D721Med (cell line): ENCODE measurements around the gene HIVEP3.

ENCODE experiments used
- DNase-seq: peaks from one replicate; pipeline ENCODE4 v3.0.0; 2011; ENCODE audit warnings: low spot score; ENCODE audit not compliant: insufficient read length
- FAIRE-seq: peaks from 2 replicates; lab custom pipeline; 2011; peaks lifted over from hg19 to GRCh38; lab: Jason Lieb, UNC
- TF ChIP-seq, protein P1 (sequence below): IDR thresholded peaks from 2 replicates; pipeline ENCODE4 v1.5.1; 2012; ENCODE audit warnings: mild to moderate bottlenecking, control low read depth; ENCODE audit not compliant: insufficient read depth; ENCODE audit errors: missing control alignments

Gene HIVEP3

DNA sequence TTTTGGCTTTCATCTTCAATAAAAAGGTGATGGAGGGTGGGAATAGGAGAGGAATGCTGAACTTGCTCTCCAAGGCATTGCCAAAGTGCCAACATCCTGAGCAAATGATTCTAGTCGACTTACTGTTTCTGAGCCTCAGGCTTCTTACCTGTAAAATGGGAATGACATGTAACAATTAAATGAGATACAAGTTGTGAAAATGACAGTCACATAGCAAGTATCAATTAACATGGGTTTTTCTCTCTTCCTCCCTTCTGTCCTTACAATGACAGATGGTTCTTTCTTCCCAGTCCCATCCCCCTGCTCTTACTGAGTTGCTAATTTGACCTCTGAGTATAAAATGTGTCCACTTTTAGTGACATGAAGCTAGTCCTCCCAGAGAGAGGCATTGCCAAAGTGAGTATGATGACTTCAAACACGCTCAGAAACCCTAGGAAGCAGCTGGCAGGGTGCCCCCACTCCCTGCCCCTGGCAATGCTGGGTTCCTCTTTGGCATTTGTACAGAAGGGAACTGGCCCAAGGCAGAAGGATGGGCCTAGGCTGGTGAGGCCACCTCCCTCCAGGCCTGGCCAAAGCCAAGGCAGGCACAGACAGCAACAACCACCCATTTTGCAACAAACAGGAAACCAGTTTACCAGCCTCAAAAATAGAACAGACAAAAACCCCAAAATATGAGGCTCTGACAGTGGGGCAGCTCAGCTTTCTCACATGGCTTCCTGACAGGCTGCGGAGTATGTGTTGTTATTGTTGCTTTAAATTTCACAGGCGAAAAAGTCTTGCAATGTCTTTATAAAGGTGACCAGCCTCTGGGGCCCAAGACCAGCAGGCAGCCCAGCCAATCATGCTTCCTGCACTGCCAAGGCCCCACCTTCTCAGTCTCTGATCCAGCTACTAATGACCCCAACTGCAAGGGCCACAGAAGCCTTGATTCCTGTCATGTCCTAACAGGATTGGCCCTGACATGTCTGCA lies 115.9 kb downstream of the HIVEP3 start:
- no peak for FAIRE-seq
- DNase-seq, result no peak

DNA sequence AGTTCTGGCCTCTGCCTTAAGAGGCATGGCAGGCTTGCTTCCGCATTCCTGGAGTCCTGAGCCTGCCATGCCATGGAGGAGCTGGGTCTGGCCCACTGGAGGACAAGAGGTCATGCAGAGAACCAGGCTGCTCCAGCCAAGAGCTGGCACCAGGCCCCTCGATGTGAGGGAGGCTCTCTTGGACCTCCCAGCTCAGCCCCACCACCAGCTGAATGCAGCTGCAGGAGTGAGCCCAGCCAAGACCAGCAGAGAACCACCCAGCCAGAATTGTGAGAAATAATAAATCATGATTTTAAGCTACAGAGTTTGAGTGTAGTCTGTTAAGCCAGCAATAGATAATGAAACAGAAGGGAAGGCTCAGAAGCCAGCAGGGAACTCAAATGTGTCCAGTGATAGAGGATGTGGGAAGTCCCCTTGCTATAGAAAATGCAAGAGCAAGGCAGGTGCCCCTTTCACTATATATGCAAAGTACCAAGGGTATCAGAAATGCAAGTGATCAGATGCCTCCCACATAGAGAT lies 118.4 kb downstream of the HIVEP3 start:
- no peak for DNase-seq
- FAIRE-seq, result no peak
- TF ChIP-seq, protein P1, sequence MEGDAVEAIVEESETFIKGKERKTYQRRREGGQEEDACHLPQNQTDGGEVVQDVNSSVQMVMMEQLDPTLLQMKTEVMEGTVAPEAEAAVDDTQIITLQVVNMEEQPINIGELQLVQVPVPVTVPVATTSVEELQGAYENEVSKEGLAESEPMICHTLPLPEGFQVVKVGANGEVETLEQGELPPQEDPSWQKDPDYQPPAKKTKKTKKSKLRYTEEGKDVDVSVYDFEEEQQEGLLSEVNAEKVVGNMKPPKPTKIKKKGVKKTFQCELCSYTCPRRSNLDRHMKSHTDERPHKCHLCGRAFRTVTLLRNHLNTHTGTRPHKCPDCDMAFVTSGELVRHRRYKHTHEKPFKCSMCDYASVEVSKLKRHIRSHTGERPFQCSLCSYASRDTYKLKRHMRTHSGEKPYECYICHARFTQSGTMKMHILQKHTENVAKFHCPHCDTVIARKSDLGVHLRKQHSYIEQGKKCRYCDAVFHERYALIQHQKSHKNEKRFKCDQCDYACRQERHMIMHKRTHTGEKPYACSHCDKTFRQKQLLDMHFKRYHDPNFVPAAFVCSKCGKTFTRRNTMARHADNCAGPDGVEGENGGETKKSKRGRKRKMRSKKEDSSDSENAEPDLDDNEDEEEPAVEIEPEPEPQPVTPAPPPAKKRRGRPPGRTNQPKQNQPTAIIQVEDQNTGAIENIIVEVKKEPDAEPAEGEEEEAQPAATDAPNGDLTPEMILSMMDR, result no peak

More for the DNA sequence above, 115.9 kb downstream of the HIVEP3 start:
- TF ChIP-seq, protein P1, result no peak

GRCh38 chr1:41799723-41800122 lies 119.0 kb downstream of the HIVEP3 start:
- DNase-seq, result no peak
- TF ChIP-seq, protein P1, result no peak
- no peak for FAIRE-seq

DNA sequence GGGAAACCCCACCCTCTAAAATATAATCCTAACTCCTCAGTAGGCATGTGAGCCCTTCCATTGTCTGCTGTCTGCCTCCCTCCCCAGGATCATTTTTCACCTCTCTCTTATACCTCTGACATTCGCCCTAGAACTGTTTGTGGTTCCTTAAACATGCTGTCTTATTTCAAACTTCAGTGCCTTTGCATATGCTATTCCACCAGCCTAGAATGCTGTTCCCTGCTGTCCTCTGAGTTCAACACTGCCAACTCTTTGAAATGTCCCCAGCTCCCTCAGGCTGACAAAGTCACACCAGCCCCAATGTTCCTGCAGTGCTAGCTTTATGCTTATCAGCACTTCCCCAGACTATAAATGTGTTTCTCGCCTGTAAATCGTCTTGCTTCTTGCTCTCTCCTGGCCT lies 119.5 kb downstream of the HIVEP3 start:
- no peak for DNase-seq
- no peak for FAIRE-seq
- TF ChIP-seq, protein P1, result no peak

DNA sequence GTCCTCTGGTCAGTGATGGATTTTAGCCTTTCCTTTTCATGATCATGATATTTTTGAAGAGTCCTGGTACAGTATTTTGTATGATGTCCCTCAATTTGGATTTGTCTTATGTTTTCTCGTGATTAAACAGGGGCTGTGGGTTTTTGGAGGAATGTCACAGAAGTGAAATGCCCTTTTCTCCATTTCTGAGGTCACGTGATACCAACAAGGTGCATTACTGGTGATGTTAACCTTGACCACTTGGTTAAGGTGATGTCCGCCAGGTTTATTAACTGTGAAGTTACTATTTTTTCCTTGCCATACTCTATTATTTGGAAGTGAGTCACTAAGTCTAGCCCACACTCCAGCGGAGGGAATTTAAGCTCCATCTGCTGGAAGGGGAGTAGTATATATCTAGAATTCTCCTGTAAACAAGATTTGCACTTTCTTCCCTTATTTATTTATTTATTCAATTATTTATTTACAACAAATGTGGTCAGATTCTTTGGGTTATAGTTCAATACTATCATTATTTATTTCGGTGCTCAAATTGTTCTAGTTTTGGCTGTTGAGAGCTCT lies 123.4 kb downstream of the HIVEP3 start:
- TF ChIP-seq, protein P1, result peak; percentile 42
- DNase-seq (no peak), FAIRE-seq (no peak)

GRCh38 chr1:41794031-41794430 lies 124.7 kb downstream of the HIVEP3 start:
- TF ChIP-seq, protein P1, result no peak
- no peak for FAIRE-seq
- DNase-seq, result no peak
